Islet of Langerhans (tissue), 1 donor: ENCODE measurements around the gene USP22.

ENCODE experiments used
- FAIRE-seq: peaks from one replicate; lab custom pipeline; 2011; peaks lifted over from hg19 to GRCh38; lab: Jason Lieb, UNC

Gene USP22

GRCh38 chr17:20999841-21000532 lies 42.8 kb downstream of the USP22 start:
- FAIRE-seq: no peak

DNA sequence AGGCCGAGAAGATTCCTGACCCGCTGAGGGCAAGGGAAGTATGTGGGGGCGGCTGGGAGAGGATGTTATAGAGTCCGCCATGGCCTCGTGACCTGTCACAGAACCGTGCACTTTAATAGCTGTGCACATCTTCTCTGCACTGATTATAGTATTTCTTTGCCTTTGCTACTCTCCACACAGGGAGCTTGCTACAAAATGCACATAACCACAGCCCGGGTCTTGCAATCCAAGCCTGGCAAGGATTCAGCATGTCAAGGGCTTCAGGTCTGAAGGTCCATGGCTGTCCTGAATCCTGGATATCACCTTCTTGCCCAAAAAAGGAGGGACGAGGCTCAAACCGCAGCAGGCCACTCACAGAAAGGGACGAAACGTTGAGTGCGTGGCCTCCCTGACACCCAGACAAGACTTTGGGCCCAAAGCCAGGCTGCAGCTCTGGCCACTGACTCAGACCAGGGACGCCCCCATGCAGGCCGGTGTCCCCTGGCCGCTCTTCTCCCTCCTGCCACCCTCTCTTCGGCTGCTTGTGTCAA lies 43.7 kb downstream of the USP22 start:
- no peak for FAIRE-seq

- FAIRE-seq: no peak
Measured at GRCh38 chr17:20998571-20999043, 44.2 kb downstream of the USP22 start.

DNA sequence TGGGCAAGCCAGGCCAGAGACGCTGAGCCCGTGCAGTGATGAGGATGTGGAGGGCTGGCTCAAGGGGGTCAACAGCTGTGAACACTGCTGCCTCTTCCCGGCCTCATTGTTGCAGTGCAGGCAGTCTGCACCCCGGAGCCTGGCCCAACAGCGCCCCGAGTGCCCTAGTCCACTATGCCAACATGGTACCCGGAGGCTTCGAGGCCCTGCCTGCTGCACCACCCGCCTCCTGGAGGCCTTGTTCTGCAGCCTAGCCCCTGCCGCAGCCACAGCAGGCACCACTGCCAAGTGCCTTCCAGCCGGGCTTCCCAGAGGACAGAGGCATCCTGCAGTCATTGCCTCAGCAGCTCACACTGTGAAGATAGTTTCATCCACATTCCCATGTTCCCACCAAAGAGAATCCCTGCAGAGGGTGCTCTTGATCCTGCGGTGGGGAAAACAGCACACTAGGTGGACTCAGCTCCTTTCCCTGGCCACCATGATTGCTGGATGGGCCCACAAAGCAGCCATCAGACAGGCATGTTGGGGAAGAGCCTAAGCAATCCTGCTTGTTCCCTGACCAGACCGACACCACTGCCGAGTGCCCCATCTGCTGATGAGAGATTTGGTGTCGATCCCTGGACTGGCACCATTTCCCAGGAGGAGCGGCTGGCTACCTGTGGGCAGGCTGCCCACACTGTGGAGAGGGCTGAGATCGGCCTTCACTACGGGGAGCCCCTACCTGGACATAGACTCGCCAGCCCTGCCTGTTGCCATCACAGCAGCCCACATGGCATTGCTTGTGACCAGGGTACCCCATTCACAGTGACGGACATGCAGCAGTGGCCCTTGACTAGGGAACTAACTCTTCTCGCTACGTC lies 44.9 kb downstream of the USP22 start:
- no peak for FAIRE-seq

DNA sequence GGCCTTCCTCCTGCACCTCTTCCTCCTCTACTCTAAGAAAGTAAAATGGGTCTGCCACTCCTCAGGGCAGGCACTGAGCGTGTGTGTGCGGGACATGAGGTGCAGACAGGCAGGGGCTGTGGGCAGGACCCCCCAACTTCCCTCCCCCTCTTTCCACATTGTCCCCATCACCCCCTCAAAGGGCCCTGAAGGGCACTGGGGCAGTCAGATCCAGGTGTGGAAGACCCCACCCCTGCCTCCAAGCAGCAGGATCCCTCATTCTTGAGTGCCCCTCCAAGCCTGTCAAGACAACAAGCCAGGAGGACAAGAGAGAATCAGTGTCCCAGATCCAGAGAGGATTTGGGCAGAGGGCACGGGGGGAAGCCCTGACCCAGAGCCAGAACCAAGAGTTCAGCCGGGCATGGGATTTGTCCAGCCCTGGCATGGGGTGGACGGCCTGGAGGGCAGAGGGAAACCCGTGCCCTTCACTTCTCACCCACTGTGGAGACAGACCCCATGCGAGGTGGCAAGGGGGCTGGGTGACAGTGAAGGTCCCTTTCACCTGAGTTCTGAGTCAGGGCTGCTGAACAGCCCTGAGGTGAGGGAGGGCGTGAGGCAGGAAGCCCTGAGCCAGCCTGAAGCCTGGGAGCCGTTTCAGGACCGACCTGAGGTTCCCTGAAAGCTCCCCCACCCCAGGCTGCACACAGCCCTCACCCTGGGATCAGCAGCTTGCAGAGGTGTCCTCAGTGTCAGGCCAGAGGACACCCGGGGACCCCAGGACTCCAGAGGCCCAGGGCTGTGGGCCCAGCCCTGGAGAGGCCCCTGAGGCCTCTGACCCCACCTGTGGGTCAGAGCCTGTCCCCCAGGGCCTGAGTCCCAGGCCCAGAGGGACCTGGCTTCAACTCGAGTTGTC lies 45.8 kb downstream of the USP22 start:
- no peak for FAIRE-seq

GRCh38 chr17:20995873-20996723 lies 46.7 kb downstream of the USP22 start:
- no peak for FAIRE-seq

DNA sequence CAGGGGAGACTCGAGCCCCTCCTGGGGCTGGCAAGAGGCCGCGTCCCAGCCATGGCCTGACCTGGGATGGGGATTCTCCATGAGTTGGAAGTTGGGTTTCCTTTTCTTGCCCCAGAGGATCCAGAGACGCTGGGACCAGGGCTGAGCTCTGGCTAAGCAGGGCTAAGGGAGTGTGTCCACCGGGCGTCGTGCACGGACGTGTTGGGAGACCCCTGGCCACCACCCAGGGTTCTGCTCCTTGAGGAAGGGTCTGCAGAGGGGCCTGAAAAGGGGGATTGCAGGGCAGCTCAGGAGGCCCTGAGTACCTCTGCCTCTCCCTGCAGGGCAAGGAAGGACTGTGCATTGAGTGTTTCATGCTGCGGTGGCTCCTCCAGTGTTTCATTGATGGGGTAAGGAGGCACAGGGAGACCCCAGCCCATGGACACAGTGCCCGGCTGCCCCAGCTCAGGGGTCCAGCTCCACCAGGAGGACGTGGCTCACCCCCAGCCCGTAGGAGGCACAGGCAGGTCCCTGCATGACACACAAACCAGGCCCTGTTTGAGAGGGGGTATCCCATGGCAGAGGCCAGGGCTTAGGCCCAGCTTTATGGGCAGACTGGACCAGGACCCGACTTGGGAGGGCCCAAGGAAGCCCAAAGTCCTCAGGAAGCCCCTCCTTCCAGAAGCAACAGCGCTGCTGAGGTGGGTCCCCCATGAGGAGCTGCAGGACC lies 47.5 kb downstream of the USP22 start:
- FAIRE-seq: no peak

- FAIRE-seq: no peak
Measured at GRCh38 chr17:20994779-20995149, 48.0 kb downstream of the USP22 start.

DNA sequence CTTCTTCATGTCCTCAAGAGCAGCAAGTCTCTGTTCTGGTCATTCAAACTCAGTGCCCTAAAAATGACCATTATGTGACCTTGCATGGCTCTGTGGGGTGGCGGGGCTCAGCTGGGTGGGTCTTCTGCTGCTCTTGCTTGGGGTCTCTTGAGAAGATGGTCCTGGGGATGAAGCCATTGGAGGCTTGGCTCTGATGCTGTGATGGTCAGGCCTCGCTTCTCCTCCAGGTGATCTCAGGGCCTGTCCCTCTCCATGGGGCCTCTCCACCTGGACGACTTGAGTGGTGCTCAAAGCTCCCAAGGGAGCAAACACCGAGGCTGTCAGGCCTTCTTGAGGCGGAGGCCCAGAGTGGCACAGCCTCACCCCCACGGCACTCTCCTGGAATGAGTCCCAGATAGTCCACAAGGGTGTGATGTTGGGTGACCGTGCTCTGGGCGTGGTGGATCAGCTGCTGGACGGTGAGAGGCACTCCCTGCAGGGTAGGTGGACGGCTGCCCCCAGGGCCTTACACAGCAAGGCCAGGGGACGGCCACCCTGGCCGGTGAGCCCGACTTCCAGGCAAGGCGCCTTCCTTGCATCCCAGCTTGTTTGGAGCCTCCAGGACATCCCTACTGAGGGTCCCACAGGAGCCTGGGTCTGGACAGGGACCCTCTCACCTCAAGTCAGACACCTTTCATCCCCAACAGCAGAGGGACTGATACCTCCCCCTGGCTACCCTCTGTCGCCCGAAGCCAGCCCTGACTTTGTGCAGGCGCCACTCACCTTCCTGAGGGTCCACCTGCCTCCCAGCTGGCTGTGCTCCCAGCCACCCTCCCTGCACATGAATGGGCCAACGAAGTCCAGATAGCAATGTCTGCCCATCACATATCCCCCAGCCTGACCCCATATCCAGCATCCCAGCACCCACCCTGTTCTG lies 48.7 kb downstream of the USP22 start:
- no peak for FAIRE-seq

DNA sequence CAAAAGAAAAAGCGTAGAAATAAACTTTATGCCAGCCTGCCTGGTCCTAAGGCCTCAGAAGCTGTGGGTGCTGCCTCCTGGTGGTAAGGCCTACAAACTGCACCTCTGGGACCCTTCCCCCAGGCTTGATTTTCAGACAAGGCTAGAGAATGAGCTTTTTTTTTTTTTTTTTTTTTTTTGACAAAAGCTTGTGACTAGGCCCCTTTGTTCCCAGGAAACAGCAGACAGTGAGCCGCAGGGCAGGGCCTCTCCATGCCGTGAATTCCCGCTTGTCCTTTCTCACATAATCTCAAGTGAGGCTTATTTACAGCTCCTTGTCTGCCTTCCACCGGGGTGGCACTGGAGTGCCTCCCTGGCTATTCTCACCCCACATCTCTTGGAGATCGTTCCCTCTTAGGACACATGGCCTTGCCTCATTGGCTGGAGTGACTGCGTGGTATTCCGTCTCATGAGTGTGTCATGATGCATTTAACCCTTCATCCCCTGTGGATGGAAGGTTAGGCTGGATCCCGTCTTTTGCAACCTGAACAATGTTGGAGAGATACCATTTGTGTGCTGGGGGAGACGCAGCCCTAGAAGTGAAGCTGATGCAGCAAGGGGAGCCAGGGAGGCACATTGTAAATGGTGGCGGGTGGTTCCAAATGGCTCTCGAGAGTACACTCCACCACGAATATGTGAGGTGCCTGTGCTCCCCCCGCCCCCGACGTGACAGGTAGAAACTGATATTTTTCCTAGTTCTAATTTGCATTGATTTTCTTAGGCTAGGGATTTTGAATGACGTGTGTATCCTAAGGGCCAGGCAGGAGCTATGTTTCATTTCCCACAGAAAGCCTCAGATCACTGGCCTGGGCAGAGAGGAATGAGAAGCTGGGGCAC lies 49.6 kb downstream of the USP22 start:
- FAIRE-seq: peak; percentile 83

DNA sequence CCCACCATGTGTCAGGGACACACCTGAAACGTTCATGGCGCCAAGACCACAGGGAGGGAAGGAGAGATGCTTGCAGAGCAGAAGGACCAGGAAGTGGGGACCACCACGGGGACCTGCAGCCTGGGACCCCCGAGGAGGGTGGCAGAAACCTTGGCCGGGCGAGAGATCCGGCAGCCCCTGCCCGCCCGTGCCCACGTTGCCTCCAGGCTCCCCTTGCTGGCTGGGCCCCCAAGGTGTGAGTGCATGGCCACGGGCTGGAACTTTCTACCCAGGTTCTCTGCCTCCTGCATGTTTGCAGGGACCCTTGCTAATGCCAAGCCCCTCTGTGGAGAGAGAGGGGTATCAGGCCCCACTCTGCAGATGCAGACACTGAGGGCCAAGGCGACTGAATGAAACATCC lies 50.4 kb downstream of the USP22 start:
- no peak for FAIRE-seq

- no peak for FAIRE-seq
Measured at GRCh38 chr17:20991276-20992037, 51.4 kb downstream of the USP22 start.

GRCh38 chr17:20989991-20990855 lies 52.6 kb downstream of the USP22 start:
- FAIRE-seq: no peak

GRCh38 chr17:20989481-20989880 lies 53.3 kb downstream of the USP22 start:
- FAIRE-seq: no peak

DNA sequence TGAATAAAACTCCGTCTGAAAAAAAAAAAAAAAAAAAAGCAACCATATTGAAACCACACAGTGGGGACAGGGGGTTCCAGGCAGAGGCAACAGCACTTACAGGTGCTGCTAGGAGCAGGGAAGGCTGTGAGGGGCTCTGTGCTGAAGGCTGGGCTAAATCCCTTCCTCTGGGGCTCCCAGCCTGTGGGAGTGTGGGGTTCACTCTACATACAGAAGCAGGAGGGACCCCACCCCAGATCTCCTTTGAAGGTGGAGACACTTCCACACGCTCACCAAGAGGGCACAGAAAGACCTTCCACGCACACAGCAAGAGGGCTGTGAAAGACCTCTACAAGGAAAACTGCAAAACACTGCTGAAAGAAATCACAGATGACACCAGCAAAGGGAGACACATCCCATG lies 53.9 kb downstream of the USP22 start:
- no peak for FAIRE-seq

GRCh38 chr17:20988001-20988636 lies 54.7 kb downstream of the USP22 start:
- no peak for FAIRE-seq
